H4 (cell line): ENCODE results near the gene AFTPH. TPM values are rescaled to one million over a fixed set of nuclear protein-coding genes. Genes with fewer than 3 reads are reported as not detected.
A peak's percentile ranks its signal among the peaks of the same experiment; 100 is the strongest.

Source experiments
- DNase-seq: peaks from one replicate; pipeline ENCODE4 v3.0.0-alpha.2; 2015; ENCODE audit warnings: low spot score
- total RNA-seq: library from RNA; depleted of rRNA; stranded (reverse); fragments of >200 nt; shearing (Covaris generic); gene quantifications from 2 replicates; pipeline ENCODE4 v1.2.3, GENCODE V29; 2014

The AFTPH gene
- total RNA-seq, 1 experiment from 2014 or later, result 23.3 TPM

DNA sequence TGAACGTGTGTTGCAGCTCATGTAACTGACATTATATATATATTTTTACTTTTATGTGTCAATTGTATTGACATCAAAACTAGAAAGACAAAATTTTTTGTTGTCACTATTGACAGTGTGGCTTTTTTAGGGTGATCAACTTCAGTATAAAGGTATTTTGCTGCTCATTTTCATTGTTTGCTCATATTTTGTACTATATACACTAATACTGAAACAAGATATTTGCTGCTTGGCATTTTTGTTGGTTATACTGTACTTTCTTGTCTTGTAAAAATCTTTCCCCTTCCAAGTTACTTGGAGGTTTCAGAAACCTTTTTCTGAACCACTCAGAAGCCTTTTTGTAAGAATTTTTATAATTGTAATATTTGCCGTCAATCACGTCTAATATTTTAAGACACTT lies 16.5 kb downstream of the AFTPH start:
- no peak for DNase-seq

GRCh38 chr2:64541547-64541946 lies 17.4 kb downstream of the AFTPH start:
- no peak for DNase-seq

DNA sequence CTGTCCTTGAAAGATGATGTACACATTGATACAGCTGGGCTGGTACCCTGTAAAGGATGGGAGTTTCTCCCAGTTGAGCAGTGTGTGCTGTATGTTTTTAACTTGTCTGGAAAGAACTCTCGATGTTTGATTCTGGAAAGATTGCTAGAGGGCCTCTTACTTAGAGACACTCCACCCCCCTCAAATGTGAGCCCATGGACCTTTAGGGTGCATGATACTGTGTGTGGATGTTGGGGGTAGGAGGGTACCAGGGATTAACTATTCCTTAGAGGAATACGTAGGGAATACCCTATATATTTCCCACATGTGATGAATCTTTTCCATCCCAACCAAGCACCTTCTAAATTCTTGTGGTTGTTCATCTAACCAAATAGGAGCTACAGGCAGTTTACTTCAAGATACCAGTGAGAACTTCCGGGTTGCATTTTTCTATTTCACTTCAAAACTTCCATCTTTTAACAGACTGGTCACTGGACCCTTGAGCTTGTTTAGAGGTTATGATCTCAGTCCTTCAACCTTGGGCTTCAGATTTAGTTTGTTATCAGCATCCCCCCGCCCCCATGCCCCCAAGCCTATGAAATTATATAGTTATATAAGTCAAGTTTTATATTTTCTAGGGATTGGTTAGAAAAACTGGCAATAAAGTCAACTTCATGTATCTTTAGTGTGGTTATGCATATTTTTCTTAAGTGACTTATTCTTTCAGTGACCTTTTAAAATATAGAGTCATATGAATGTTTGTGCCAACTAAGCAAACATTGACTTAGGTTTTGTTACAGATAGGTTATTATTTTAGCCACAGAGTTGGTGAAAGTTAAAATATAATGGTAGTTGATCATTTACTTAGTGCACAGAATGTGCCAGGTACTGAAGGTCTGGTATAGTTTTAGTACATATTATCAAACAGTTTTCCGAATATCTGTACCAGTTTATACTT lies 18.2 kb downstream of the AFTPH start:
- no peak for DNase-seq

DNA sequence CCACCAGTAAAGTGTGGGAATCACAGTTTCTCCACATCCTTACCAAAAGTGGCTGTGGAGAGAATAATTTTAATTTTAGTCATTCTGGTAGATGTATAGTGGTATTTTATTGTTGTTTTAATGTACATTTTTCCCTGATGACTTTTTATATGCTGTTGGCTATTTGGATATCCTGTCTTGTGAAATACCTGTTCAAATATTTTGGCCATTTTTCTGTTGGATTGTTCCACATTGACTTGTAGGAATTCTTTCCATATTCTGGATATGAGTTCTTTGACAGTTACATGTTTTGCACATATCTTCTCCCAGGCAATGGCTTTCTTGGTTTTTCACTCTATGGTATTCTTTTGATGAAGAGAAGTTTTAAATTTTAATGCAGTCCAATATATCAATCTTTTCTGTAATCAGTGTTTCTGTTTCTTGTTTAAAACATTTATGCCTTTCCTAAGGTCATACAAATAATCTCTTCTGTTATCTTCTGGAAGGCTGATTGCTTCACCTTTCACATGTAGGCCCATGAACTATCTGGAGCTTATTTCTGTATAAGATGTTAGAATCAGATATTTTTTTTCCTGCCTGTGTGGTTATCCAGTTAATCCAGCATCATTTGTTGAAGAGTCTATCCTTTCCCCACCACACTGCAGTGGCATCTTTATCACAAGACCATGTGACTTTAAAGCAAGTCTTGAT lies 19.0 kb downstream of the AFTPH start:
- DNase-seq, result no peak

DNA sequence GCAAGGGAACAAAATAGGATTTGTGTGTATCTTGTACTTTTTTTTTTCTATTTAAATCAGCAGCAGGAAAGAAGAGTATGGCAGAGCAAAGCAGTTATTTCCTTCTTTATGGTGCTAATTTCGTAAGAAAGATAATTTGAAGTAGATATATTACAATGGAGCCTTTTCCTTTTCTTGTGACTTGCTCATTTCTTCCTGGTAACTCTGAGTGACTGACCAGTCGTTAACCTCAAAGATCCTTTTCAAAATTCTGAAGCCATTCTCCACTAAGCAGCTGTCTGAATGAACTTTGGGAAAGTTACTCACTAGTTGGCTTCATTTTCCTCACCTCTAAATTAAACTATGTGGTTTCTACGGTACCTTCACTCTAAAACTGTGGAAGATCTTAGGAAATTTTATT lies 24.6 kb downstream of the AFTPH start:
- DNase-seq, result no peak

- DNase-seq, result no peak
Observed at GRCh38 chr2:64550042-64550441, 25.9 kb downstream of the AFTPH start.

GRCh38 chr2:64551851-64552250 lies 27.7 kb downstream of the AFTPH start:
- DNase-seq, result no peak

DNA sequence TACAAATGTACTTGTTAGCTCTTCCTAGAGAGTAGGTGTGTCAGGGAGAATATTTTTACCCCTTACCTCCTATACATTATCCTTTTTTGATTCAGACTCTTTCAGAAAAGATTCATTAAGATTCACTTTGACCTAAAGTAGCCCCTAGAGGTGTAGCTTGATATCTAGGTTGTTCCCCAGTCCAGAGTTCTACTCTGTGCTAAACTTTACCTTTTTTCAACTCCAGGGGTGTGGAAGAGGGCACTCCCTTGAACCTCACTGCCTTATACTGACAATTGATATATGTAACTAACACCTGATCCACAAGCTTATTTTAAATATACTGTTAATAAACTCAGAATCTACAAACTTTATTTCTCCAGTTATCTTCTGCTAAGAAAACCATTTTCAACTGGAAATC lies 30.0 kb downstream of the AFTPH start:
- DNase-seq, result no peak

DNA sequence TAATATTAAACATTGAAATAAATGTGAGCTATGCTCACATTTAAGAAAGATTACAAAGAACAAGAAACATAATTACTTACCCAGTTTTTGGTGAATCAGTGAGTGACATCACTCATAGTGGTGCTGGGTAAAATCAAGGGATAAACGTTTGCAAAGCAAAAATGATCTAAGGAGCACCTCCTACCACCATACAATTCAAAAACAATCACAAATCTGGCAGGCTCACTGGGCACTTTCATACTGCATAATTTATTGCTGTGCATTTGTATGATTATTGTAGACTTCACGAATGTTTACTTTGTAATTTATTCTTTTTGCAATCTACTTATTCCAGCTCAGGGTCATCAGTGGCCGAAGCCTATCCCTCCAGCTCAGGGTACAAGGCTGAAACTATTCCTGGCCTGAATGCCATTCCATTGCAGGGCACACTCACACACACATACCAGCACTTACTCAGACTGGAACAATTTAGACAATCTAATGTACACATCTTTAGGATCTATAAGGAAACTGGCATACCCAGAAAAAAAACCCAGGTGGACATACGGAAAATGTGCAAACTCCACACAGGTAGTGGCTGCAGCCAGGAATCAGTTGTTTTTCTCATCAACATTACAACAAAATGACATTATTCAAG lies 34.4 kb downstream of the AFTPH start:
- DNase-seq, result no peak

GRCh38 chr2:64562148-64562784 lies 38.1 kb downstream of the AFTPH start:
- no peak for DNase-seq

DNA sequence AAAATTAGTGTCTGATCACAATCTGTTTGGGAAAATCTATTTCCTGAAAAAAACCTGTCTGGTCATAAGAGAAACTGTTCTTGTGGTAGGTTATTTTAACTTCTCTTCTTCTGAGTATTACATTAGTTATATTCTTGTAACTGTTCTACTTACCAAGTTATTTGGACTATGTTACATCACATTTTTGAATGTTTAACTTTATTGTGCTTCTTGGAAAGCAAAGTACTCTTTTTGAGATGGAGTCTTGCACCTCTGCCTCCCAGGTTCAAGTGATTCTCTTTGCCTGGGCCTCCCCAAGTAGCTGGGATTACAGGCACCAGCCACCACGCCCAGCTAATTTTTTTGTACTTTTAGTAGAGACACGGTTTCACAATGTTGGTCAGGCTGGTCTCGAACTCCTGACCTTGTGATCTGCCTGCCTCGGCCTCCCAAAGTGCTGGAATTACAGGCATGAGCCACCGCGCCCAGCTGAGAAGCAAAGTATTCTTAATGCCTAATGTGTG lies 39.4 kb downstream of the AFTPH start:
- no peak for DNase-seq

DNA sequence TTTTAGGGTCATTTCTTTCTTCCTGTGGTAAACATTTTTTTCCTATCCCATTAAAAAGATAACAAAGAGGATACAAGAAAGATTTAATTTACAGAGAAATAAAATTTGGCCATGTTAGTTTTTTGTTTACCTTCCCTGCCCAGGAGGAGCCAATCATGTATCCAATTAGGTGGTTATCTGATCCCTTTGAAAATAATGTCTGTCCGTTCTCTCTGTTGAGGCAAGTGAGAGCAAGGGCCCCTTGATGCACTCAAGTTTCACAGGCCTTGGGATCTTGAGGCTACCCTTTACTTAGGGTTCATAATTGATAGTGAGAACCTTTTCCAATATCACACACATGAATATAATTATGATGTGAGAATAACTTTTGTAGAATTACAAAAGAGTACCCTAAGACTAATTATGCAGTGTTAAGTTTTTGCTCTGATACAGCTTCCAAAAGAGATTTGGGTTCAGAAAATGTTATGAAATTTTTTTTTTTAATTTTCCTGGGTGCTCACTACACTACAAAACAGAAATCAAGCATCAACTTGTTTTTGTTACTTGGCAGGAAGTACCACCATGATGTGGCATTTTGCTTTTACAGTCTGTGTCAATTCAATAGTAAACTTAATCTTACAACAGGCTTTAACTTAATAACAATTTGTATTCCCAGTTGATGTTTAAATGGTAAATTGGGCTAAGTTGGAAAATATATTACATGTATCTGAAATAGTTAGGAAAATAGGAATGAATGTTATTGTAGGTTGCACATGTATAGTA lies 42.0 kb downstream of the AFTPH start:
- no peak for DNase-seq

- no peak for DNase-seq
Observed at GRCh38 chr2:64567473-64567872, 43.3 kb downstream of the AFTPH start.

DNA sequence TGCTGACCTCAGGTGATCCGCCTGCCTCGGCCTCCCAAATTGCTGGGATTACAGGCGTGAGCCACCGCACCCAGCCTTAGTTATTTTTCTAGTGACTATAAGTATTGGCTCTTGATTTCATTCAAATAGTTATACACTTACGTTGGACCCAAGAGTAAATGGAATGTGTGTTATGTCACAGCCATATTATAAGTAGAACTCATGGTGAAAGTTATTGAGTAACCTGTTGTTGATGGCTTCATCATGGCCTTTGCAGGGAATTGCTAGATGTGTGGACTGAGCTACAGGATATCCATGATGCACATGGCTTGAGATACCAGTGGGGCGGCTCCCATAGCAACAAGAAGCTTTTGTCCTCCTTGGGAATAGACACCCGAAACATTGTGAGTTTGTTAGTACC lies 44.7 kb downstream of the AFTPH start:
- DNase-seq, result no peak

- DNase-seq, result no peak
Observed at GRCh38 chr2:64574871-64575270, 50.7 kb downstream of the AFTPH start.

DNA sequence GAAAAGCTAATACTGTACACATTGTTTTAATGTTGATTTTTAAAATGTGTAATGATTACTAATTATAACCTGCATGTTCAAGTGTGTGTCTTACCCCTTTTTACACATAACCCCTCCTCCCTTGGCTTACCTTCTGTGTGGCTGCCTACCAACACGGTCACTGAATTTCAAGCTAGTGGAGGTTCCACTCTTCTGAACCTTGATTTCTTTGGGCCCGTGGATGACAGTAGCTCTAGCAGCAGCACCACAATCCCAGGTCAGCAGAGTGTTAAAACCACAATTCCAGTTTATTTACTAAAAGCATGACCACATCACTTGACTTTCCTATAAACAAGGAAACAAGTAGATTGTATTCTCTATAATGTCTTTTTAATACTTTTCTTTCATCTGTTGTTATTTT lies 56.9 kb downstream of the AFTPH start:
- DNase-seq, result no peak

DNA sequence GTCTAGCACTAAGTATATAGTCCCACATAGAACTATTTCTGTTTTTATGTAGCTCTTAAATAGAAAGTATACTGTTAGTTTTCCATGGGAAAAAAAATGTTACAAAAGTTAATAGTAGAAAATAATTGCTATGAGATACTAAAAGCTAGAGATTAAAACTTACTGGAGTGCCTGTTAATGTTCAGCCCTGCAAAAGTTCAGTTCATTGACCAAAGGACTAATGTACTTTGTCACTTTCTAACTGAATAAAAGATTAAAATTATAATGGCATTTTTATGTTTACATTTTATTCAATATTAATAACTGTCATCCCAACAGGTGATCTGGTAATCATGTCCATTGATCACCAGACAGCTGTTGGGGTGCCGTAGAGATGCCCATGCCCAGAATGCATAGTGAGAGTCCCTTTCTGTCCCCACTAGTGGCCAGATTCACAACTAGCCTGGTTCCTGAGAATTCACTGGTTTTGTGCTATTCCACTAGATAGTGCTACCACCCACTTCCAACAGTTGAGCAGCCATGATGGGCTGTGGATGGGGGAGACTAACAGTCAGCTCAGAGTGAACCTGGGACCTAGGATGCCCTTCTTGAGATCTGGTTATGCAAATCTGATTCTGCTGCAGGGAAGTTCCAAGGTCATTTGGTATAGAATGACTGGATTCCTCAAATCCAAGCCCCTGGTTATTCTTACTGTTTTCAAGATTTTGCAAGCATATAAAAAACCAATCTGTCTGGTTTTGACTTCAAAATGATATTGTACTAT lies 57.8 kb downstream of the AFTPH start:
- DNase-seq, result no peak

GRCh38 chr2:64582774-64583340 lies 58.7 kb downstream of the AFTPH start:
- no peak for DNase-seq

GRCh38 chr2:64586054-64586453 lies 61.9 kb downstream of the AFTPH start:
- no peak for DNase-seq

- DNase-seq, result peak; percentile 49
Observed at GRCh38 chr2:64586883-64587481, 62.9 kb downstream of the AFTPH start.
